HG03175 (cell line): ENCODE results near the gene AKAP8.
"Not testable (repeated sequence)": the region's sequence is repeated elsewhere in the genome, so short reads cannot be mapped to it uniquely, and the experiment has no call there.

ENCODE experiments used
- ATAC-seq: cut with Tn5 transposase; IDR thresholded peaks from one replicate; pipeline ENCODE4 v1.9.1; 2021; ENCODE audit warnings: mild to moderate bottlenecking, moderate library complexity; ENCODE audit not compliant: unreplicated experiment

Gene AKAP8

DNA sequence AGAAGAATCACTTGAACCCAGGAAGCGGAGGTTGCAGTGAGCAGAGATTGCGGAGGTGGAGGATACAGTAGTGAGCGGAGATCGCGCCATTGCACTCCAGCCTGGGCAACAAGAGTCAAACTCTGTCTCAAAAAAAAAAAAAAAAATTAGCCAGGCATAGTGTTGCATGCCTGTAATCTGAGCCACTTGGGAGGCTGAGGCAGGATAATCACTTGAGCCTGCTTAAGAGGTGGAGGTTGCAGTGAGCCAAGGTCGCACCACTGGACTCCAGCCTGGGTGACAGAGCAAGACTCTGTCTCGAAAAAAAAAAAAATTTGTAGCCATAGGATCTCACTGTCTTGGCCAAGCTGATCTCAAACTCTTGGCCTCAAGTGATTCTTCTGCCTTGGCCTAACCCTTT lies 43.6 kb downstream of the AKAP8 start:
- ATAC-seq: not testable (repeated sequence)

DNA sequence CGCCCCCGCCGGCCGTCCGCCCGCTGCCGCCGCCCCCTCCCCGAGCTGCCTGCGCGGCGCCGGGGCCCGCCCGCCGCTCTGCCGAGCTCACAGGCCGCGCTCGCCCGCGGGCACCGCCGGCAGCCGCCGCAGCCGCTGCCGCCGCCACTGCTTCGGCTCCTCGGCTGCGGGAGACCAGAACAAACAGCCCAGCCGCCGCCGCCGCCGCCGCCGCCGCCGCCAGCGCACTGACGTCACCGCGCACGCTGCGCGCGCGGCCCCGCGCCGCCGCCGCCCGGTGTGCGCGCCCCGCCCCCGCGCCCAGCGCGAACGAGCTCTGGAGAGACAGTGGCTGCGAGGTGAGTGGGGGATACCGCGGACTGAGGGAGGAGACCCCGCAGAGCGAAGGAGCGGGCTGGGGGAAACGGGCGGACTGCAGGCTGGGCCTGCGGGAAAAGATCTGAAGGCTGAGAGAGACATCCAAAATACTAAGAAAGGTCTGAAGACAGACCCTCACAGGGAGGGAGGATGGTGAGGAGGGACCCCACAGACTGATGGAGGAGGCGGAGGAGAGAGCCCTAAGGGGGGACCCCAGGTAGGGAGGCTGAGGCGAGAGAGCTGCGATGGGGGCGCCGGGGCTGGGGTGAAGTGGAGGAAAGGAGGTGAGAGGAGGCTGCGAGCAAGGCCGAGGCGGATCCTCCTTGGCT lies 47.1 kb downstream of the AKAP8 start, which contains the start of gene BRD4:
BRD4 (minus strand) TSS at position 229 of the 686 bp plus-strand sequence. CDS start 59,440 bp downstream, outside the sequence.
- ATAC-seq: peak; percentile 44

DNA sequence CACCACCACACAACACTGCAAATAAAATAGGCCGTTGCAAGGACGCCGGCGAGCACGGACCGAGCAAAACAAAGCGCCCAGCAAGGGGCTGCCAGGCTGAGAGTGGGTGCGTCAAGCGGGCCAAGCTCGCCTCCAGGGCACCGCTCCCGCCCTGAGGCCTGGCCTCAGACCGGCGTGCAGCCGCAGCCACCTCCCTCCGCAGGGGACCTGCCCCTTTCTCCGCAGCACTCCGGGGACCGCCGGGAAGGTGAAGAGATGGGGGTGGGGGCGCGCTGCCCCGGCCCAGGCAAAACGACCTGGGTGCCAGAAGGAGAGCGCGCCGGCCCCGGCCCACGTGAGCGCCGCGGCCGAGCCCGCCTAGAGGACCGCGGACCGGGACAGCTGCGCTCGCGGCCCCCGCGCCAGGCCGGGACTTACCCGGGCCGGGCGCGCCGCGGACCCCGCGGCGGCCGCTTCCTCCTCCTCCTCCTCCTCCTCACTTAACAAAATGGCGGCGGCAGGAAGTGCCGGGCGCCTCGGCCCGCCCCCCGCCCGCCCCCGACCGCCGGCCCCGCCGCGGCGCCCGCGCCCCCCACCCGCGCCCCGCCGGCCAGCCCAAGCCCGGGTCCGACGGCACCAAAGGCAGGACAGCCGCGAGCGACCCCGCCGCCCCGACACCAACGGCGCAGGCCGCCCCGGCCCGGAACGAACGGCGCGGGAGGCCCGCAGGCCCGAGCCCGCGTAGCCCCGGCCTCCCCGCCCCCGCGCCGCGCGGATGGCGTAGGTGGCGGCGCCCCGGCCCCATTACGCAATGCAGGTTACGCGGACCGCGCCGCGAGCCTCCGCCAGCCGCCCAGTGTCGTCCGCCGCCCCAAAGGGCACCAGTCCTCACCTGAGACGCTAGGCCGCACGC lies 47.9 kb downstream of the AKAP8 start:
- ATAC-seq: peak; percentile 30

DNA sequence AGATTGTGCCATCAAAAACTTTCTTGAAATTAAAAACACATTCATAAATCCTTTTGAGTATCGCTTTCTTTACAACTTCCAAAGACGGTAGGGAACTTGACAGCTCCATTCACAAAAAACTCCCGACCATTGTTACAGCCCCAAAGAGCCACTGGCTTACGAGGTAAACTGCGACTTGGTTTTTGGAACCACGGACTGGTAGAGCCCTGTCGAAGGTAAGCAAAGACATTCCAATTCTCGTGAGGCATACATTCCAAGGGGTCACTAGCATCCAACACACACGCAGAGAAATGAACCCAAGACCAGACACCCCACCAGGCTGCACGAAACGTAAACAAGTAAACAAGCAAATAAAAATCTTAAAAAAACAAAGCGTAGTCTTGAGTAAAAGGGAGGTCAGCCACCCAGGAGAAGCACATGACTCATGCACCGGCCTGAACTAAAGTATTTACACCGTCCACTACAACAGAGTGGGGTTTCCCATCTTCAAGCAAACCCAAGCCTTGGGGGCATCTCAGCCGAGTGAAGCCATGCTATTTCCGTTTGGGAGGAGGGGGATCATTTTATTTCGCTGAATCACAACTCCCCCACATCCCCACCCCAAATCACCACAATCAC lies 48.7 kb downstream of the AKAP8 start:
- no peak for ATAC-seq

DNA sequence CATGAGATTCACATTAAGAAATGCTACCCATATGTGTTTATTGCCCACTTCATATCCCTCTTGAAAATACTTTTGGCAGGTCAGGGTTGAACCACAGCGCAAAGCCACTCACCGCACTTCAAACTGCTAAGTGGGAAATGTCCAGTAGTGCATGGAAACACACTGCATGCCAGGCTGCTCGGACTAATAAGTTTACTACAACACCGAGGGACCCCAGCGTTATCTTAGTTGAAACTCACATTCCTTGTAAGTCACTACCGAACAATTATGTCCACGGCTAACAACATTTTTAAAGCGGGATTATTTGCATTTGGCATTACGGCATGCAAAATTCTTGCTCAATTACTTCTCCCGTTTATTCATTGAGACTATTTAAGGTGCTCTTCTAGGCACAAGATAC lies 51.3 kb downstream of the AKAP8 start:
- ATAC-seq: no peak

DNA sequence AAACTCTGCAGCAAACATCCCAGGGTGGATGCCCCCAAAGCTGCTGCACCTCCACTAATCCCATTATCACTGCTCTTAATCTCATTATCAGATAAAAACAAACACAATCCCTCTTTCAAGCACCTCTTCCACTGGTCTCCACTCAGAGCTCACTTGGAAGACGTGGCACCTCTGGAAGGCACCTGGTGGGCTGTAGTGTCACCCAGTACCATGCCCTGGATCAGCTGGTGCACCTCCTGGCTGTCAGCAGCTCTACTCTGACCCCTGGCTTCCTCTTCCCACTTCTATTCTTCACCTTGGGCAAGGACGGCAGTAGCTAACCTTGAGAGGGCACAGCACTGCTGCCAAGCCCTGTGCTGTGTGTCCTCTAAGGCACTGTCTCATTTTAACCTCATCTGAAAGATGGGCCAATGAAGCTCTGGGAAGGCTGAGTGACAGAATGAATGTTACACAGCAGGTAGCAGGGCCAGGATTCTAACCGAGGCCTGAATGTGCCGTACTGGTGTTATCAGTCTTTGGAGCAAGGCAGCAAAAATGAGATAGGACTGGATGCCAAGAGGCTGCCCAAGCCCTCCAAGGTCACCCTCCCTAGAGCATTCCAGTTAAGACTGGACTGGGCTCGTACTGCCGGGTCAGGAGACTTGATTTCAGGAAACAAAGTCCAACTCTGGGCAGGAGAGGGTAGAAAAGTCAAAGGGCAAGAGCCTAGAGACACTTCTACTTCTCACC lies 54.6 kb downstream of the AKAP8 start:
- ATAC-seq: no peak

DNA sequence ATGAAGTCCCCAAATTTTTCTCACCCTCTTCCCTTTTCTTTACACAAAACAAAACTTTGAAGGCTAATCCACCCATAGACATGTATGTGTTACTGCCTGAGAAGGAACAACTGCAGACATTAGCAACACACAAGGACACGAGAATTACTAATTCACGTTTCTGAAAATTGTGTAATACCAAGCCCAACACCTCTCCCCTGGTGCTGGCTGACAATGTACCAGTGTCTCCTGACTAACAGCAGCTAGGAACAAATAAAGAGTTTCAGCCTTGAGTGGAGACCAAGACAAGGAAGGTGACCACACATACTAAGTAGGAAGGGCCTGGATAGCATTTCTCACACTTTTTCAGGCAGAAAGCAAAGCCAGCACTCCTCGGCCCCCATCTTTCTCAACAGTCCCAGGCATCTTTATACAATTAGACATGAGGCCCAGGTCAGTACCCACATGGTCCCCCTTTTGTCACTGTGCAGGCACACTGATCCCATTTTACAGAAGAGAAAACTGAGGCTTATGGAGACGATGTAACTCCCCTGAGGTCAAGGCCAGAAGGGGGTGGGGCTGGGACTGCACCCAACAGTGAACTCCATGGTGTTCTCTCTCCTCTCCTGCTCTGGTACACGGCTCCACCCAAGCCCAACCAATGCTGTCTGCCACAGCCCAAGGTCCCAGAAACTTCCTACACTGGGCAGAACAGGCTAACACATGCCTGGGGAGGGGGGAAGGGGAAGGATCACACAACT lies 55.9 kb downstream of the AKAP8 start:
- no peak for ATAC-seq

DNA sequence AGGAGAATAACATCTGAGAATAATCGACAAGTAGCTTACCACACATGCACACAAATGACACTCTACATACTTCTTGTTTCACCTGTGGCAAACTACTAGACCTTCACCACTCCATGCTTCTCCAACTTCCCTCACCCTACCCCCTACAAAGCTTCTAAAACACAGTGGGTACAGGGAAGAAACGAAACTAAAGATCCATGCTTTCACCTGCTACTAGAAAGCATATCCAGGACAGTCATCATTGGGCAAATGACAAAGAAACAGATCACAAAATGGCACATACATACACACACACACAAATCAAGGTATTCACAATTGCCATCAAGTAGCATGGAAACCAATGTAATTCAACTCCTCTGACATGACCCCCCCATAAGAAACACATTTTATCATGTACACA lies 57.8 kb downstream of the AKAP8 start:
- ATAC-seq: no peak

DNA sequence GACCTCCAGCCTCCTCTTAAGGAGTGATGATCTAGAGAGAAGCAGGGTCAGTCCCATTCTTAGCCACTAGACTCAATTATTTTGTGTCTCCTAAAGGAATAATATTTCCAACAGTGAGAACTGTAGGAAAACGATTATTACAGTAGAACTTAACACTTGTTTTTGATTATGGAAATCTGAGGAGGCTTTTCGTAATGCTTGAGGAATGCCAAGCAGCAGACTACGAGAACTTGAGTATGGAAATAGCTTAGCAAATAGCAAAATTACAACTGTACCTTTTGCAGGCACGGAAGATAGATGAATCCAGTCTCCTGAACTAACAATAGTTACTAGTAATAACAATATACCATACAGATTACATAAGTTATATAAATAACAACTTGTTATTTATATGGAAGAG lies 59.5 kb downstream of the AKAP8 start:
- ATAC-seq: no peak

DNA sequence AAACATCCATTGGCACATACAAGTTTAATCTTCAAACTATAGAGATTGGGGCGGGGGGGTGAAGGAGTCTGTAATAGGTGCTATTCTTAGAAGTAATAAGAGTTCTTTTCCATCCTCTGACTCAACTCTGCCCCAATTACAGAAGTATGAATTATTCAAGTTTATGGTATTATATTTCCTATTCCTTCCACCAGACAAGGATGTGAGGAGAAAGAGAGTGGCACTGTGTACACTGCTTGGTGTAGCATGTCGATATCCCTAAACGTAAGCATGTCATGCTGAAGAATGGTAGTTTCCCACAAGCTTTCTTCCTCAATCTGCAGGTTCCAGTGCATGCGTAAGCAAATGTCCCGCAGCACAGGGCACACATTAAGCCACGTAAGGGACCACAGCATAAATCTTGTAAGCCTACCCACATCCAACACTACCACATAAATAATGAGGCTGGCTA lies 61.3 kb downstream of the AKAP8 start:
- ATAC-seq: no peak

DNA sequence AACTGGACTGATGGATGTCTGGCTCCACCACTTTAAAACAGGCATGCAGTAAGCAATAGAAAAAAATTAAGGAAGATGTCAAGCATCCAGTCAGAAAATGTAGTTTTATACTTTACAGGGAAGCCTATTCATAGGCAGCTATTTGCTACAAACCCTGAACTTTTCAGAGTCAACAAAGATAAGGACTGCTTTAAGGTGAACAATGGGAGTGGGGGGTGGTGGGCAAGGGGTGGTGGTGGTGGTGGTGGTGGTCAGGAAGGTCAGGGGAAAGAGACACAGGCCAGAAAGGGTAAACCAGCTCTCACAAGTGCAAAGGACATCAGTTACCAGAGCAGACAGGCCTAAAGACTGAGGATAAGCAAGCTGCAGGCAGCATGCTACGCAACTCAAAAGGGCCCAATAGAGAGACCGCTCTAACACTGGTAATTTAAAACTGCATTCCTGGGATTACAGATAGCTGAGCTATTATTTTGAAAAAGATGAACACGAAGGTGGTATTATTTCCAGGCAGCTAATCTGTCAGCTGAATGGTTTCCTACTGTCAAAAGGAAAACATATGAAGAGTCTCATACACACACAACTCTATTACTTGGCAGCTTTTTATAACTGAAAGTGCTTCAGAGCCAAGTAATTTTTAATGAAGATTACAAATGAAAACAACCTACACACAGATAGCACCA lies 62.1 kb downstream of the AKAP8 start:
- ATAC-seq: no peak

DNA sequence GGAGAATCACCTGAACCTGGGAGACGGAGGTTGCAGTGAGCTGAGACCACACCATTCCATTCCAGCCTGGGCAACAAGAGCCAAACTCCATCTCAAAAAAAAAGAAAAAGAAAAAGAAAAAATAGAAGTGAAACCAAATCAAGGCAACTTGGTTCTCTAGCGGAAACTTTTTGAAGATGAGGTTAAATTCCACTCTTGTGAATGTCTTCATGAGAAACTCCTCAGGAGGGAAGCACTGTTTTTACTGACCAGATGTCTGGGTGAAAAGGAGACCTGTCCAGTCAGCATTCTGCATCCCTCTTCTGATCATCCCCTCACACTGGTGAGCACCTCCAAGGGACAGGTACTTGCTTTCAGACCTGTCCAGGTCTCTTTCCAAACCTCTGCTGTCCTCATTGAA lies 63.1 kb downstream of the AKAP8 start:
- no peak for ATAC-seq

DNA sequence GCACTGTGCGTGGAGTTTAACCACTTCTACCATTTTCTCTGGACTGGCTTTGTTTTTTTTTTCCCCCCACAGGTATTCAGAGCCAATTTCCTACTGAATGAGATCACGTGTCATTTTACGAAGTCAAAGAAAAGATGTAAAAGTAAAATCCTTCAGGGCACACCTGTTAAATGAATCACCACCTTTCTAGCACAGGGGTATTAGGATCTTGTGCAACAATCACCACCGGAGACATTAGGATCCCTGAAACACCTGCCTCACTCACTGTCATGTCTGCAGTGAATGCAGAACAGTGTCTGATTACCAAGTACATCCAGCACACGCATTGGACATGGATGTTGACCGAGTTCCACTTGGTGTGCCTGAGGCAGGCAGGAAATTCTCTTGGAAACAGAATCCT lies 64.5 kb downstream of the AKAP8 start:
- ATAC-seq: no peak

DNA sequence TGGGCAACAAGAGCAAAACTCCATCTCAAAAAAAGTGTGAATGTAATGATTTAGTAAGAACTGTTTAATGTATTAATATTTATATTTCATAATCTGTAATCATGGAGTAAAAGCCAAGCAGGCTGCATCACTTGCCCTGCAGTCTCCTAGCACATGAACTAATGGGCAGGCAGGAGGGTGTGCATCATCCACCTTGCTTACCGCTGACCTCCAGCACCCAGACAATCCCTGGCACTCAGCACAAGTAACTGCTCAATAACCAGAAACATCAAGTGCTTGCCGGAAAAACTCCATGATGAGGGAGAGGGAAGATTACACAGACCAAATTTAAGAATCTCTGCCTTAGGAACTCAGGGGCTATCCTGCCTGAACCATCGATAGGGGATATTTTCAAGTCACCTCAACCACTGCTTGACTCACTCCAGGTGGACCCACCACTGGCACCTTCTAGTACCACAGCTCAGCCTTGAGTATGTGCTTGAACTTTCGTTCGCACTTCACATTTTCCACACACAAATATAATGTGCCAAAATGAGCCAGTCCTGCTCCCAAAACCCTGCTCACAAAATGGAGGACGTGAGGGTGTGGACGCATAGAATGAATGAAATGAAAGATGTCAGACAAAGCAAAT lies 65.8 kb downstream of the AKAP8 start:
- ATAC-seq: no peak

DNA sequence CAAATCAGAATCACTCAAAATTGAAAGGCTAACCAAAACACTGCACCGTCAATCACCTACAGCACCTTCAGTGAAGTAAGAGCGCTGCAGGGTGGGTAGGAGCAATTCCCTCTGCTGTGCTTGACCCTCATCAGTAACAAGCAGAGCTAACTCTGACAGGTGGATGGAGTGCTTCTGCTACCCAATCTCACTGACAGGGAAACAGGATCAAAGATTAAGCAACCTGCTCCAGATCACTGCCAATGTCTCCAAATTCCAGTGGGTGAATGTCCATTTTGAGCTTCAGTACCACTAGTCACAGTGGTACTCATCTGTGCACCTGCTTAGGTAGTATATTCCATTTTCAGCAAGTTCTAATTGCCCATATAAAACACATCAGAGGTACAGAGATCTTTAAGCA lies 72.4 kb downstream of the AKAP8 start:
- ATAC-seq: no peak

DNA sequence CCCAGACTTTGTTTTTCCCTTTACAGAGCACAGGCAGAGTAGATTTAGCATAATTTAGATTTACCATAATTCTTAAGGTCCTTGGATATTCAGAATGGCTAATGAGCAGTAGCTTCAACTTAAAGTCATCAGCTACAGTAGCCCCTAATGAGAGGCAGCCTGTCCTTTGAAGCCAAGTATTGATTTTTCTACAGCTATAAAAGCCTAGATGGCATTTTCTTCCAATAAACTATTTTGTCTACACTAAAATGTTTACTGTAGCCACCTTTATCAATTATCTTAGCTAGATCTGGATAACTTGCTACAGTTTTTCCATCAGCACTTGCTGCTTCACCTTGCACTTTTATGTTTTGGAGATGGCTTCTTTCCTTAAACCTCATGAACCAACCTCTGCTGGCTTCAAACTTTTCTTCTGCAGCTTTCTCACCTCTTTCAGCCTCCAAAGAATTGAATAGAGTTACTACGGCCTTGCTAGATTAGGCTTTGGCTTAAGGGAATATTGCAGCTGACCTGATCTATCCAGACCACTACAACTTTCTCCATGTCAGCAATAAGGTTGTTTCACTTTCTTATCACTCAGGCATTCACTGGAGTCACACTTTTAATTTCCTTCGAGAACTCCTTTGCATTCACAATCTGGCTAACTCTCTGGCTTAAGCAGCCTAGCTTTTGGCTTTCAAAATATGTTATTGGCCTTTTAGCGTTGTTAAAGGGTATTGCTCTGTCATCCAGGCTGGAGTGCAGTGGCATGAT lies 73.8 kb downstream of the AKAP8 start:
- ATAC-seq: no peak

DNA sequence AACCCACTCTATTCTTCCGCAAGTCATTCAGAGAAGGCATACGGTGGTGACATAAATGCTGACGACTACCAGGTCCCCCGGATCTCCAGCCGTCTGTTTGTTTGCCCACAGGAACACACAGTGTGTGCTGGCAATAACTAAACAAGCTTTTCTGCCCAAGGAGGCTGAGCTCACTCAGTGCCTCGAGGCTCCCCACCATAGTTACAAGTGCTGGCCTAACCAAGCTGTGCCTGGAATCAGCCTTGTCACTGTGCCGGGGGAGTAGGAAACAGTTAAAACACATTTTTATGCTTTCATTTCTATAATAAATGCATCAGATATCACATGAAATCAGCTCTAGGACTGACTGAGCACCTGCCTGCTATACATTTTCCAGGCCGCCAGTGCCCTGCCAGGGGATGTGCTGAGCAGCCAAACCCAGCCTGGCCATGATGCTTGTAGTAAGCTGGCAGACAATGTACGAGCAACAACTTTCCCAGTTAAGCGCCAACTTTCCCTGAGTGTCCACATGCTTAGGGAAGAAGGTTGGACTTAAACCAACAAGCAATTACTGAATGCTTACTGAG lies 75.4 kb downstream of the AKAP8 start:
- no peak for ATAC-seq
